HEK293 (cell line): Measurements from ENCODE around the gene RBMS3.

Experiments
- SP3 ChIP-seq: fragments of 450-650 bp; formaldehyde crosslinking; IDR thresholded peaks from 2 replicates; pipeline ENCODE4 v1.5.1; 2016; ENCODE audit warnings: missing biosample characterization, missing genetic modification characterization
- ZNF747 ChIP-seq: fragments of 450-650 bp; formaldehyde crosslinking; IDR thresholded peaks from 2 replicates; pipeline ENCODE4 v1.5.1; 2016; ENCODE audit warnings: missing biosample characterization, missing genetic modification characterization

DNA sequence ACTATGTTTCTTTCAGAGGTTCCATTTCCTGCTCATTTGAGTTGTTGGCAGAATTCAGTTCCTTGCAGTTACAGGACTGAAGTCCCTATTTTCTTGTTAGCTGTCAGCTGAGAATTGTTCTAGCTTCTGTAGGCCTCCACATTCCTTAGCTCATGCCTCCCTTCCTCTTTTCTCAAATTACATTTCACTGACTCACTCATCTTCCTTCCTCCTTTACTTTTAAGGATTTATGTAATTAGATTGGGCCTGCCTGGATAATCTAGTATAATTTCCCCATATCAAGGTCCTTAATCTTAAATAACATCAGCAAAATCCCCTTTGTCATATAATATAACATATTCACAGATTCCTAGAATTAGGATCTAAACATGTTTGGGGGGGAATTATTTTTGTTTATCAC is 40.6 kb upstream of the RBMS3 start:
- TF ChIP-seq ZNF747 (tag by site-specific recombination) (no peak), SP3 (tag by site-specific recombination) (no peak)
